ENCODE results near the gene MCOLN3.
"Not testable (repeated sequence)": the region's sequence is repeated elsewhere in the genome, so short reads cannot be mapped to it uniquely, and the experiment has no call there.

The MCOLN3 gene

DNA sequence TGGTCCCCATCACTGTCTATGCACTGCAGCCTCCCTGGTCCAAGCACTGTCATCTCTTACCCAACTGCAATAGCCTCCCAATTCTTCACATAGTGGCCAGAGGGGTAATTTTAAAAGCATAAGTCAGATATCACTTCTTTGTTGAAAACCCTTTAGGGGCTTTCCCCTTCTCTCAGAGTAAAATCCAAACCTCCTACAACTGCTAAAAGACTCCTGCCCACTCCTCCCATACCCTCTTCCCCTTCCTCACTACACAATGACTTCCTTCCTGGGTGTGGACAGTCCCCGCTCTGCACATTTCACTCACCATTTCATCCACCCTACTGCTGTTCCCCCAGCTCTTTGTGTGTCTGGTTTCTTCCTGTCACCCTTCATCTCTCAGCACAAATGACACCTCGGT lies 59.7 kb downstream of the MCOLN3 start:
- no peak for DNase-seq

GRCh38 chr1:84986561-84986960 lies 61.7 kb downstream of the MCOLN3 start:
- DNase-seq: not testable (repeated sequence)

DNA sequence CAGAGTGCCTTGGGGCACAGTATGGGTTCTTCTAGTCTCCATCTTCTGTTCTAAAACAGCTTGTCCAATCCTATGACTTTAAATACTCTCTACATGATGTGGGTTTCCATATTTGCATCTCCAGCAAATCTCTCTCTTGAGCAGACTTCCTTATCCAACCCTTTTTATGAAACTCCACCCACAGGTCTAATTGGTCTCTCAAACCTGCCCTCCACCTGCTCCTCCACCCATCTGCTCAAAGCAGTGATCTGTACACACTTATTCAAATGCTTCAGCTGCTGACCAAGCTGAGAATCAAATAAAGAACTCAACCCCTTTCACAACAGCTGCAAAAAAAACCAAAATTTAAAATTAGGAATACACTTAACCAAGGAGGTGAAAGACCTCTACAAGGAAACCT lies 62.9 kb downstream of the MCOLN3 start:
- no peak for DNase-seq

- DNase-seq: no peak
These were observed 65.9 kb downstream of the MCOLN3 start for GRCh38 chr1:84982395-84982794.

- DNase-seq: no peak
These were observed 73.3 kb downstream of the MCOLN3 start for GRCh38 chr1:84975035-84975434.

GRCh38 chr1:84973498-84974334 lies 74.6 kb downstream of the MCOLN3 start:
- no peak for DNase-seq

- DNase-seq: no peak
These were observed 75.8 kb downstream of the MCOLN3 start for GRCh38 chr1:84972377-84972987.

DNA sequence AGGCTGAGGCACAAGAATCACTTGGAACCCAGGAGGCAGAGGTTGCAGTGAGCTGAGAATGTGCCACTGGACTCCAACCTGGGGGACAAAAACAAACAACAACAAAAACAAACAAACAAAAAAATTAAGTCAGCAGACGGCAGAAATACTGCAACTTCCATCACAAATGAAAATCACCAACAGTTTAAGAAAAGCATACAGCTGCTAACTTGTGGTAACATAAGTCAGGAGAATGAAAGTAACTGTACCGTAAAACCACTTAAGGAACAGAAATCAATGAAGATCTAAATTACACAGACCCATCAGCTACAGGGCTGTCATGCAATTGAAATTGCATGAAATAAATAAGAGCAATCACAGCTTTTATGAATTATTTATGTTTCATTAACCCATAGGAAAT lies 76.3 kb downstream of the MCOLN3 start:
- DNase-seq: no peak

GRCh38 chr1:84969489-84970250 lies 78.6 kb downstream of the MCOLN3 start:
- no peak for DNase-seq

DNA sequence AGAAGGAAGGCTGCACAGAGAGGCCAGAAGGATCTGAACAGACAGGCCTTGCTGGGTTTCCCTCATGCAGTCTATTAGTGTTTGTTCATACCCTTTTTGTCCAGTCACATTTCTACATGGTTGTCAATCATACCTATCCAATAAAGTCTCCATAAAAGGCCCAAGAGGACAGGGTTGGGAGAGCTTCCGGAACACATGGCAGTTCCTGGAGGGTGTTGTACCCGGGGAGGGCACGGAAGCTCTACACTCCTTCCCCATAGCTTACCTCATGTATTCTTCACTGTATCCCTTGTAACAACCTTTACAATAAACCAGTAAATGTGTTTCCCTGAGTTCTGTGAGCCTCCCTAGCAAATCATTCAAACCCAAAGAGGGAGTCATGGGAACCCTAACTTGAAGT lies 79.4 kb downstream of the MCOLN3 start:
- no peak for DNase-seq

GRCh38 chr1:84968101-84968500 lies 80.2 kb downstream of the MCOLN3 start:
- no peak for DNase-seq

Data from activated T-cell treated with anti-CD3 and anti-CD28 coated beads for 4 hours (primary cell).